Stimulated activated CD4-positive, alpha-beta T cell treated with anti-CD3 and anti-CD28 coated beads, Interleukin-4, amount 100 ng/mL, for 1 hour (primary cell): ENCODE results near the gene FOXN3.

ENCODE experiments used
- DNase-seq: peaks from one replicate; pipeline ENCODE4 v3.0.0-alpha.2; 2020

FOXN3 gene

DNA sequence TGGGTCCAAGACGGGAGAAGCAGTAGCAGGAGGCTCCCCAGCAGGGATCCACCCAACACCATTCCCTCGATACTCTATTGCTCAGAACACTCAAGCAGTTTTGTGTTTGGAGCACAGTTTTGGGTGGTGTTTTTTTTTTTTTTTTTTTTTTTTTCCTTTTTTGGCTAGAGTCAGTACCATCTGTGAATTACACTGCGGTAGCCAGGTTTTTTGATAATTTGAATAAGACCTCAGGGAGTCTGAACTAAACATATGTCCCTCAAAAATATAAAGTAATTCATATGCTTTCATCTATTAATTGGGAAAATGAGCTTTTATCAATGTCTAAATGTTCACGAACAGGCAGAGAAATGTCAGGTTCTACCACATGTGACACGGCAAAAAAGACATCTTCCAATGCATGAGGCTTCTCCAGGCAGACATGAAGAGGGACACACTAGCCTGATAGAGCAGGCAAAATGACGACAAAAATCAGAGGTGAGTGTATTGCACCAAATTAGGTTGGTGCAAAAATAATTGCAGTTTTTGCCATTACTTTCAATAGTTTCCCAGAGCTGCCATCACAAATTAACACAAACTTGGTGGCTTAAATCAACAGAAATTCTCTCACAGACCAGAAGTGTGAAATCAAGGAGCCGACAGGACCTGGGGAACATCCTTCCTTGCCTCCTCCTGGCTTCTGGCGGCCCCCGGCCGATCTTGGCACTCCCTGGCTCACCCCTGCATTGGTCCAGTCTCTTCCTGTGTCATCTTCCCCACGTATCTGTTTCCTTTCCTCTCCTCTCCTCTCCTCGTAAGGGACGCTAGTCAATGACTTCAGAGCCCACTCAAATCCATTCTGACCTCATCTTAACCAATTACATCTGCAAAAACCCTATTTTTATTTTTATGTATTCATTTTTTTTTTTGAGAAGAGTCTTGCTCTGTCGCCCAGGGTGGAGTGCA lies 33.9 kb downstream of the FOXN3 start:
- DNase-seq, result no peak

GRCh38 chr14:89382487-89382886 lies 34.5 kb downstream of the FOXN3 start:
- no peak for DNase-seq

- DNase-seq, result no peak
Measured at GRCh38 chr14:89379891-89380820, 36.9 kb downstream of the FOXN3 start.

DNA sequence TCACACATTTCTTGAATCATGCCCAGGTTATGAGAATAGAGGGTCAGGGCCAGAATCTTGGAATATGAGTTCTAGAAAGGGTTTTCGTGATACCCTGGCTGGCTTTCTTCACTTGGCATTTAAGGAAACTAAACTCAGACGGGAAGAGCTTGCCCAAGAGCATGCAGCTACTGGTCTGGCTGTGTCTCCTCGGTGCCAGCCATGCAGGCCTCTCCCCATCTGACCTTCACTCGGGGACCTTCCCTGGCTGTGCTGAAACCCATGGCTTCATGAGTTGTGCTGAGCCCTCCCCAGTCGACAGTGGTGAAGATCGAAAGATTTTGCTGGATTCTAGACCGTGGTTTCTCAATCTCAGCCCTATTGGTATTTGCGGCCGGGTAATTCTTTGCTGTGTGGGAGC lies 38.0 kb downstream of the FOXN3 start:
- DNase-seq, result no peak

GRCh38 chr14:89378119-89378518 lies 38.9 kb downstream of the FOXN3 start:
- peak; percentile 37 for DNase-seq

GRCh38 chr14:89377544-89377943 lies 39.5 kb downstream of the FOXN3 start:
- DNase-seq, result no peak

DNA sequence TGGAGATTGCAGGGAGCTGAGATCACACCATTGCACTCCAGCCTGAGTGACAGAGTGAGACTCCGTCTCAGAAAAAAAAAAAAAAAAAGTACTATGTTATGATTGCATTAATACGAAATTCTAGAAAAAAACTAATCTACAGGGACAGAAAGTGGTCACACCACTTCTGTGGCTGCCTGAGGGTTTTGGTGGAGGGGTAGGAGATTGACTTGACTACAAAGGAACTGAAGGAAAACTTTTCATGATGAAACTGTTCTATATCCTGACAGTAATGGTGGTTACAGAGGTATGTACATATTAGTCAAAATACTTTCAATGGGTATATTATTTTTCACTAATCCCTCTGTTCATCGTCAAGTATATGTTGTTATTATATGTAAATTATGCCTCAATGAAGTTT lies 42.1 kb downstream of the FOXN3 start:
- no peak for DNase-seq

- DNase-seq, result no peak
Measured at GRCh38 chr14:89373185-89373584, 43.8 kb downstream of the FOXN3 start.

DNA sequence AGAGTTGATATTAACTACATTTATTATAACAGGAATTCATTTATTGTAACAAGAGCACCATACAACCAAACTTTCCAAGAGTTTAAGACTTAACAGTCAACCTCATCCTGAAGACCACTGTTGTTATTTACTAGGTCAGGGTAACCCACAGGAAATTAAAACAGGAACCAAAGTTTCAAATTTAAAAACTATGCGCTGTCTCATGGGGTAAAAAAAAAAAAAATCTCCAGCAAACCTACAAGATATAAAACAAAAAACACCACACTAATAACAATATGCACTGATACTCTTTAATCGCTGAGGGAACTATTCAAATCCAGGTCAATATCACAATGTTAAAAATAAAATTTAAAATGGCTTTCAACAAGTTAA lies 44.5 kb downstream of the FOXN3 start:
- DNase-seq, result no peak

DNA sequence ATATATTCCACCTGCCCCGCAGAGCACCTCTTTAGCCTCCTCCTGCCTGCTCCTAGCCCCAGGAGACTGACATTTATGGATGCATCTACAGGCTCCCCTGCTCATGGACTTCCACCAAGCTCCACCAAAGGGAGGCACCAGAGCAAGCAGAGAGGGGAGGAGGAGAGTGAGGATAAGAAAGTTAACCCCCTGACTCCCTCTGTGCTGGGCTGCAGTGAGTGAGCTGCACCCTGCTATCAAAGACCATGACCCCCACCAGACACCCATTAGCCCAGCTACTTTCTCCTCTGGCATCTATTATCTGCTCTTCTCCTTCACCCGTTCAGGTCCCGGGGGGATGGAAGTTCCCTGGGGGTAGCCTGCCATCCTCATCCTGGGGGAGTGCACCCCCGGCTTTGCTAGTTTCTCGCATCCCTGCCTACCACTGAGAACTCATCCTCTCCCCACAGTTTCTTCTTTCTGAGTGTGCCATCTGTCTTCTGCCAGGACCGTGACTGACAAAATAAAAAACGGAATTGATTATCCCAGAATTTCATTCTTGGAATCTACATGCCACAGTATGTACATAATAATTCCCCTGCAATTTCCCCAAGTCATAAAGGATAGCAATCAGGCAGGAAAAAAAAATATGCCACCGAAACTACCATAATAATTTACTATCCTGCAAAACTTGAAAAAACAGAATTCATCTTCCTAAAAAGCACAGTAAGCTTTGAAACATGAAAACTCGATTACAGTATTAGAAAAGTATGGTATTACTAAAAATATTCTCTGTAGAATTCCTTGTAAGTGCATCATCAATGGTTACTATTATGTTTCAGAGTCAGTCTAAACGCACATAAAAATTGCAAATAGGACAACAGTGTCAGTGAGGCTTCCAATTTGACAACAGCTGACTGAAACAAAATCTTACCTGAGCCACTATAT lies 45.2 kb downstream of the FOXN3 start:
- DNase-seq, result no peak

DNA sequence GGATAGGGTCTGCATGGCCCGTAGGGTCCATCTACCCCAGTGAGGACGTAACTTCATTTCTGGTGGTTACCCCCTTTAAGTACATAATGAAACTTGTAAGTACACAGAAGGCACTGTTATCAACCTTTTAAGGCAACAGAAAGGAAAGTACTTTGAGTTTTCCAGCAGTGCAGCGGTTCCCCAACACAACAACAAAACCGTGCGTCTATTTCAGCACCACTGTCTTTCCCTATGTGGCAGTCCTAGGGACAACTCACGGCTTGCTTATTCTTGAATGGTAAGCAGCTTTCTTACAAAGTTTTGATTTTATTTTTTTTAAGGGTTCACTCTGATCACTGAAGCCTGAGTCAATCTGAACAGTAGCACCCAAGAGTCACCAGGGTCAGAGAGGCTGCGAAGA lies 46.3 kb downstream of the FOXN3 start:
- no peak for DNase-seq

DNA sequence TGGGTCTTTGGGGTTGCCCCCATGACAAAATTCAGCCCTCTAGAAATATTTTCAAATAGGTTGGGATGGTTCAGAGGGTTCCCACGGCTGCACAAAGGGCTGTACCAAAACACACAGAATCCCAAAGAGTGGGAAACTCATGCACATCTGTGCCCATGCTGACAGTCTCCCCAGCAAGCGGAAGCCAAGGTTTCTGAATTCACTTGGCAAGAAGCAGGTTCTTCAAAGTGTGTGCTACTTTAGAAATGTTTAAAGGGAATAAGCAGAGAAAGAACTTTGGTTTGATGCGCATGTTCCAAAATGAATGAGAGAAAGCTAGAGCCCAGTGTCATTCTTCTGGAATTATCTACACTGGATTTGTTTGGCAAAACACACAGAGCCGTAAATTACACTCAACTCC lies 46.7 kb downstream of the FOXN3 start:
- DNase-seq, result no peak

DNA sequence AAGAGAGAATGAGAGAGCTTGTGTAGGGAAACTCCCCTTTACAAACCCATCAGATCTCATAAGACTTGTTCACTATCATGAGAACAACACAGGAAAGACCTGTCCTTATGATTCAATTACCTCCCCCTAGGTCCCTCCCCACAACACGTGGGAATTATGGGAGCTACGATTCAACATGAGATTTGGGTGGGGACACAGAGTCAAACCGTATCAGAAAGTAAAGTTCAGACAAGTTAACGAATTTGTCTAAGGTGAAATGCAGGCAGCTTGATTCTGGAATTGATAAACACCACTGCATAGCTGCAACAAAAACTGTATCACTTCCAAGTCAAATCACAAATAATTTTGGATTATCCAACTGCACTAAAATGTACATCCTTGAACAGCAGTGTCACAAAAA lies 47.4 kb downstream of the FOXN3 start:
- DNase-seq, result no peak

GRCh38 chr14:89368490-89369477 lies 48.2 kb downstream of the FOXN3 start:
- DNase-seq, result no peak

GRCh38 chr14:89367779-89368120 lies 49.3 kb downstream of the FOXN3 start:
- DNase-seq, result no peak

GRCh38 chr14:89366864-89367778 lies 49.9 kb downstream of the FOXN3 start:
- DNase-seq, result no peak

DNA sequence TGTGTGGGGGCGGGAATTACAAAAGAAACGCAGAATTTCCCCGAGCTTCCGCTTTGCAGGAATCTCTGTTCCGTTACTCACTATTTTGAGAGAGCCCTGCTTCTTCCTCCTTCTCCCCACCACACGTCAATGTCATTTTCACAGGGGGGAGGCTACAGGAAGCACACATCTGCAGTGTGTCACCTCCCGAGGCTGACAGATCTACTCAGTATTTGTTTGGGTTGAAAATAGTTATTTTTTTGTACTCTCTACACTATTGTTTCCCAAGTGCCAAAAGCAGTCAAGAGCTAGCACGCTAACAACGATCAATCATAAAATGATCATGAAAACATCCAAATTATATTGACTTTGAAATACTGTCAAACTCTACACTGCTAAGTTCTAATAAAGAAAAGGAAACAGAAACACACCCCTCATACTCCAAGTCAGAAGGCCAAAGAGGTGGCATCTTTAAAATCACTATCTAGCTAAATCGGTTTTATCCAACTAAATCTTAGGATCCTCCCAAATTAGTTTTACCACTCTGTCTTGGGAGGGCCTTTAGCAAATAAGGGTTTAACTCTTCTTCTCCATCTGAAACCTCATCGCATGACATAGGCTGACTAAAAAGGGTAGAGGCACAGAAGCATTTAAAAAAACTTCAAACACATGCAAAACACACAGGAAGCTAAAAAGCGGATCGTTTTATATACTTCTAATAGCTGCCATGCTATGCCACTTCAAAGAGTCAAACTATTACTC lies 51.8 kb downstream of the FOXN3 start:
- peak; percentile 46 for DNase-seq

GRCh38 chr14:89364316-89364715 lies 52.7 kb downstream of the FOXN3 start:
- no peak for DNase-seq

- DNase-seq, result no peak
Measured at GRCh38 chr14:89360277-89360676, 56.8 kb downstream of the FOXN3 start.
